WTC11 (cell line): ENCODE results near the gene INPP5A.

ENCODE experiments used
- JUN ChIP-seq: sonication (generic); formaldehyde crosslinking; IDR thresholded peaks from 2 replicates; pipeline ENCODE4 v1.8.0; 2023; ENCODE audit warnings: mild to moderate bottlenecking, missing genetic modification reagents
- NFYB ChIP-seq: sonication (generic); formaldehyde crosslinking; conservative IDR thresholded peaks from 2 replicates; pipeline ENCODE4 v1.8.0; 2022; ENCODE audit warnings: low read depth, missing genetic modification reagents
- ZBTB43 ChIP-seq: sonication (generic); formaldehyde crosslinking; IDR thresholded peaks from 2 replicates; pipeline ENCODE4 v1.8.1; 2023; ENCODE audit warnings: mild to moderate bottlenecking, missing genetic modification reagents
- TF ChIP-seq, protein P1 (sequence below): fragments of 200-600 bp; IDR thresholded peaks from 2 replicates; pipeline ENCODE4 v1.8.0; 2022; ENCODE audit warnings: antibody characterized with exemption

DNA sequence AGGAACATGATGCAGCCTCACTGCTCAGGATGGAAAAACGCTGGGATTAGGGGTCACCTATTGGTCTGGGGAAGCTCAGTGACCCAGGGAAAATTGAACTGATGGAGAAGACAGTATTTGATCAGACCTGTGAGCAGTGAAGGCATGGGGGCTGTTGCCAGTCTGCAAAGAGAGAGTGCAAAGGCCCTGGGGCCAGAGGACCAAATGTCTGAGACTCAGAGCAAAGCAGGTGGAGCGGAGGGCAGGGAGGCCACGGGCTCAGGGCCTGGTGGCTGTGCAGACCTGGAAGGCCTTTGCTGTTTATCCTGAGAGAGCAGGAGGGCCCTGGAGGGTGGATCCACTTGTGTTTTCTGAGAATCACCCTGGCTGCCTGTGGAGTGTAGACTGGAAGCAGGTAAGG is 67.1 kb downstream of the INPP5A start:
- TF ChIP-seq ZBTB43 (CRISPR knock-in tag) (no peak), NFYB (CRISPR knock-in tag) (no peak), JUN (no peak)
- TF ChIP-seq, protein P1, sequence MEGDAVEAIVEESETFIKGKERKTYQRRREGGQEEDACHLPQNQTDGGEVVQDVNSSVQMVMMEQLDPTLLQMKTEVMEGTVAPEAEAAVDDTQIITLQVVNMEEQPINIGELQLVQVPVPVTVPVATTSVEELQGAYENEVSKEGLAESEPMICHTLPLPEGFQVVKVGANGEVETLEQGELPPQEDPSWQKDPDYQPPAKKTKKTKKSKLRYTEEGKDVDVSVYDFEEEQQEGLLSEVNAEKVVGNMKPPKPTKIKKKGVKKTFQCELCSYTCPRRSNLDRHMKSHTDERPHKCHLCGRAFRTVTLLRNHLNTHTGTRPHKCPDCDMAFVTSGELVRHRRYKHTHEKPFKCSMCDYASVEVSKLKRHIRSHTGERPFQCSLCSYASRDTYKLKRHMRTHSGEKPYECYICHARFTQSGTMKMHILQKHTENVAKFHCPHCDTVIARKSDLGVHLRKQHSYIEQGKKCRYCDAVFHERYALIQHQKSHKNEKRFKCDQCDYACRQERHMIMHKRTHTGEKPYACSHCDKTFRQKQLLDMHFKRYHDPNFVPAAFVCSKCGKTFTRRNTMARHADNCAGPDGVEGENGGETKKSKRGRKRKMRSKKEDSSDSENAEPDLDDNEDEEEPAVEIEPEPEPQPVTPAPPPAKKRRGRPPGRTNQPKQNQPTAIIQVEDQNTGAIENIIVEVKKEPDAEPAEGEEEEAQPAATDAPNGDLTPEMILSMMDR: no peak
